Measurements from ENCODE around the gene SOX10. TPM values are rescaled to one million over a fixed set of nuclear protein-coding genes. Genes with fewer than 3 reads are reported as not detected.

SOX10 gene
- total and polyA plus RNA-seq, 2 donors from 2014 or later: 0.22 to 1.5 TPM

- no peak for TF ChIP-seq CTCF (IDR thresholded peaks at IDR 0.05; ENCODE audit: borderline replicate concordance, extremely low read depth, insufficient read depth)
- Histone ChIP-seq H3K4me1 (ENCODE audit: control insufficient read depth in 2 of 3, insufficient read depth in 2 of 3, low read depth in 1 of 3, low read length in 3 of 3) (no peaks in the 10 kb centered on the region), H3K9ac (ENCODE audit: low read length in 3 of 3) (no peak overlapping the region), H3K36me3 (ENCODE audit: control insufficient read depth in 2 of 3, insufficient read depth in 3 of 3, low read length in 3 of 3) (no peaks in the 10 kb centered on the region), H3K4me3 (ENCODE audit: low read length in 3 of 3) (no peak overlapping the region), H3K27me3 (ENCODE audit: control insufficient read depth, insufficient read depth, low read length) (no peaks in the 10 kb centered on the region), H3K9me3 (ENCODE audit: control insufficient read depth in 2 of 3, insufficient read depth in 1 of 3, low read length in 3 of 3) (no peaks in the 10 kb centered on the region), H3K27ac (ENCODE audit: low read depth in 2 of 2, low read length in 2 of 2) (no peak overlapping the region)
- intact Hi-C loops (cut with DNase I): no loop called here
- no peak for DNase-seq
- no peak for FAIRE-seq
Observed at GRCh38 chr22:37994982-37995381, 10.6 kb upstream of the SOX10 start.

- H3K27ac ChIP-seq (ENCODE audit: low read depth in 2 of 2, low read length in 2 of 2): no peak overlapping the region
- no peak for TF ChIP-seq CTCF (IDR thresholded peaks at IDR 0.05; ENCODE audit: borderline replicate concordance, extremely low read depth, insufficient read depth)
- no peaks in the 10 kb centered on the region for H3K9me3 ChIP-seq (ENCODE audit: control insufficient read depth in 2 of 3, insufficient read depth in 1 of 3, low read length in 3 of 3)
- no peaks in the 10 kb centered on the region for H3K4me1 ChIP-seq (ENCODE audit: control insufficient read depth in 2 of 3, insufficient read depth in 2 of 3, low read depth in 1 of 3, low read length in 3 of 3)
- H3K27me3 ChIP-seq (ENCODE audit: control insufficient read depth, insufficient read depth, low read length): no peaks in the 10 kb centered on the region
- intact Hi-C loops (cut with DNase I): no loop called here
- H3K4me3 ChIP-seq (ENCODE audit: low read length in 3 of 3): no peak overlapping the region
- no peak for FAIRE-seq
- no peaks in the 10 kb centered on the region for H3K36me3 ChIP-seq (ENCODE audit: control insufficient read depth in 2 of 3, insufficient read depth in 3 of 3, low read length in 3 of 3)
- DNase-seq: no peak
- H3K9ac ChIP-seq (ENCODE audit: low read length in 3 of 3): no peak overlapping the region
Observed at GRCh38 chr22:37994049-37994448, 9.7 kb upstream of the SOX10 start.

- H3K9ac ChIP-seq (ENCODE audit: low read length in 3 of 3): no peak overlapping the region
- H3K4me3 ChIP-seq (ENCODE audit: low read length in 3 of 3): no peak overlapping the region
- H3K27me3 ChIP-seq (ENCODE audit: control insufficient read depth, insufficient read depth, low read length): no peaks in the 10 kb centered on the region
- no peaks in the 10 kb centered on the region for H3K4me1 ChIP-seq (ENCODE audit: control insufficient read depth in 2 of 3, insufficient read depth in 2 of 3, low read depth in 1 of 3, low read length in 3 of 3)
- FAIRE-seq (no peak), DNase-seq (no peak)
- TF ChIP-seq CTCF (IDR thresholded peaks at IDR 0.05; ENCODE audit: borderline replicate concordance, extremely low read depth, insufficient read depth): no peak
- intact Hi-C loops (cut with DNase I): no loop called here
- H3K27ac ChIP-seq (ENCODE audit: low read depth in 2 of 2, low read length in 2 of 2): no peak overlapping the region
- no peaks in the 10 kb centered on the region for H3K9me3 ChIP-seq (ENCODE audit: control insufficient read depth in 2 of 3, insufficient read depth in 1 of 3, low read length in 3 of 3)
- no peaks in the 10 kb centered on the region for H3K36me3 ChIP-seq (ENCODE audit: control insufficient read depth in 2 of 3, insufficient read depth in 3 of 3, low read length in 3 of 3)
Observed at GRCh38 chr22:37991731-37992442, 7.5 kb upstream of the SOX10 start.

DNA sequence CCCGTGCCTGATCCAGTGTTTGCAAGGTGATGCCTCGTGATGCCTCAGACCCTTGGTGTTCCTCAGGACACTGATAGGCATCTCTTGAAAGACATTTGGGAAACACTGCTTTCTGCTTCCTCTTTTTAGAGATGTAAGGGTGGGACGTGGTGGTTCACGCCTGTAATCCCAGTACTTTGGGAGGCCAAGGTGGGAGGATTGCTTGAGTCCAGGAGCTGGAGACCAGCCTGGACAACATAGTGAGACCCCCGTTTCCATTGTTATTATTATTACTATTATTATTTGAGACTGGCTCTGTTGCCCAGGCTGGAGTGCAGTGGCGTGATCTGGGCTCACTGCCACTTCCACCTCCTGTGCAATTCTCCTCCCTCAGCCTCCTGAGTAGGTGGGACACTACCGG lies 6.5 kb upstream of the SOX10 start:
- intact Hi-C loops (cut with DNase I): no loop called here
- FAIRE-seq: no peak
- Histone ChIP-seq H3K9ac (ENCODE audit: low read length in 3 of 3) (no peak overlapping the region), H3K36me3 (ENCODE audit: control insufficient read depth in 2 of 3, insufficient read depth in 3 of 3, low read length in 3 of 3) (no peaks in the 10 kb centered on the region), H3K9me3 (ENCODE audit: control insufficient read depth in 2 of 3, insufficient read depth in 1 of 3, low read length in 3 of 3) (no peaks in the 10 kb centered on the region), H3K4me3 (ENCODE audit: low read length in 3 of 3) (no peak overlapping the region), H3K27me3 (ENCODE audit: control insufficient read depth, insufficient read depth, low read length) (no peaks in the 10 kb centered on the region), H3K27ac (ENCODE audit: low read depth in 2 of 2, low read length in 2 of 2) (no peak overlapping the region), H3K4me1 (ENCODE audit: control insufficient read depth in 2 of 3, insufficient read depth in 2 of 3, low read depth in 1 of 3, low read length in 3 of 3) (no peaks in the 10 kb centered on the region)
- no peak for DNase-seq
- no peak for TF ChIP-seq CTCF (IDR thresholded peaks at IDR 0.05; ENCODE audit: borderline replicate concordance, extremely low read depth, insufficient read depth)
